Measurements from ENCODE around the gene STARD3NL.

DNA sequence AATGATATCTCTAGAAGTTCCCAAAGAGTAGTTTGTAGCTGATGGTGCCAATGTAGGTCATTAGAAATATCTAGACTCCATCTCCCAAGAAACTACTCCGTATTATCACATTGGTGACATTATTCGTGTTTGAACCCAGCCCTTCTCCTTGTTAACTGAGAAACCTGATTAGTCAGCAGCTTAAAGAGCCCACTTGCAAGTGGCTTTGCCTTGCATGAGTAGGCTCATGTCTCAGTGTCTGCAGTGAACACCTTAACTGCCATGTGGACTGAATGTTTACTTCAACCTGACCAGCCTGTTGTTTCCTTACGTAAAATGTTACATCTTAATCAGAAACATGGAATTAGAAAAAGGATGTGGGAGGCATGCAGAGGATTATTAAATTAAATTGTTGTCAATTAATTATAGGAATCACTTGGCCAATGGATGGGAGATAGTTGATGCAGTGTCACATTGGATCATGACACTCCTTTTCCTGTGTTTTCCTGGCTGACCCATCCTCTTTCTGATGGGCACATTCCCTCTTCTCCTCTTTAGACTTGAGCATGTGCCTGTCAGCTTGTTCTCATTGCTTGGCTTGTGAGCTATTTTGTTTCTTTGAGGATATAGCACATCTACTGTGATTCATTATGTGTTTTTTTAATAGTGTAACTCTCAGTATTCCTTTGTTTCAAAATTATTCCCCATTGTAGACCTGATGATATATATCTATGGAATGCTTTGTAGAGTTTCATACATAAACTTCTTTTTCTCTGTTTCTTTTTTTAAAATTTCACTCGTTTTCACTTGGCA lies 18.0 kb downstream of the STARD3NL start:
- TF ChIP-seq POLR2AphosphoS5 (IDR thresholded peaks at IDR 0.05; ENCODE audit: low read depth, low read length) = no peak
- no peak for TF ChIP-seq PAX5 (IDR thresholded peaks at IDR 0.05; ENCODE audit: insufficient read depth, low read length, severe bottlenecking)
- TF ChIP-seq TAF1 (IDR thresholded peaks at IDR 0.05; ENCODE audit: low read depth, low read length) = no peak
- TF ChIP-seq SPI1 (IDR thresholded peaks at IDR 0.05; ENCODE audit: low read depth, low read length) = no peak
- TF ChIP-seq POLR2A (IDR thresholded peaks at IDR 0.05; ENCODE audit: low read depth, low read length) = no peak
- TF ChIP-seq POU2F2 (IDR thresholded peaks at IDR 0.05; ENCODE audit: low read depth, low read length) = no peak
